GM12865 (cell line): ENCODE data around the gene LOC128125822.

Source experiments
- DNase-seq: peaks from one replicate; pipeline ENCODE4 v3.0.0; 2010; ENCODE audit warnings: low read depth
- H3K4me3 ChIP-seq: 2 replicates; pipeline ENCODE4 v1.5.1; 2011; ENCODE audit warnings: mild to moderate bottlenecking, low read depth, low read length, control low read depth
- TF ChIP-seq, protein P1 (sequence below): IDR thresholded peaks from 2 replicates; pipeline ENCODE4 v1.5.1; 2011; ENCODE audit warnings: low read length, control low read depth, low read depth, inconsistent platforms; ENCODE audit not compliant: insufficient read depth; ENCODE audit errors: missing control alignments

LOC128125822 gene

DNA sequence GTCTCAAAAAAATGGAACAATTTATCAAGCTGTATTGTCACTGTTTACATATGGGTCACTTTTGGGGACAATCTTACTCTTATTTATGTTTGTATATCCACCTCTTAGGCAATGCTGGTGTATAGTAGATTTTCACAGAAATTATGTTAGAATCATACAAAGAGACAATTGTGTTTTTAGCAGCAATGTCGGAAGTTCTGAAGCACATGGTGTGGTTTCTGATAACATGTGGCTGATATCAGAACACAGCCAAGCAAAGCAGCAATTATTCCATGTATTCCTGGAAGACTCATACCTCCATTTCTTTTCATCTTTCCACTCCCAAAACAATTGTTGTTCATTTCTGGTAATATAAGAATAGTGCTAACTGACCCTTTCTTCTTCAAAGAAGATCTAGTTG lies 17.5 kb upstream of the LOC128125822 start:
- H3K4me3 ChIP-seq = no peak overlapping the region
- DNase-seq = no peak
- TF ChIP-seq, protein P1, sequence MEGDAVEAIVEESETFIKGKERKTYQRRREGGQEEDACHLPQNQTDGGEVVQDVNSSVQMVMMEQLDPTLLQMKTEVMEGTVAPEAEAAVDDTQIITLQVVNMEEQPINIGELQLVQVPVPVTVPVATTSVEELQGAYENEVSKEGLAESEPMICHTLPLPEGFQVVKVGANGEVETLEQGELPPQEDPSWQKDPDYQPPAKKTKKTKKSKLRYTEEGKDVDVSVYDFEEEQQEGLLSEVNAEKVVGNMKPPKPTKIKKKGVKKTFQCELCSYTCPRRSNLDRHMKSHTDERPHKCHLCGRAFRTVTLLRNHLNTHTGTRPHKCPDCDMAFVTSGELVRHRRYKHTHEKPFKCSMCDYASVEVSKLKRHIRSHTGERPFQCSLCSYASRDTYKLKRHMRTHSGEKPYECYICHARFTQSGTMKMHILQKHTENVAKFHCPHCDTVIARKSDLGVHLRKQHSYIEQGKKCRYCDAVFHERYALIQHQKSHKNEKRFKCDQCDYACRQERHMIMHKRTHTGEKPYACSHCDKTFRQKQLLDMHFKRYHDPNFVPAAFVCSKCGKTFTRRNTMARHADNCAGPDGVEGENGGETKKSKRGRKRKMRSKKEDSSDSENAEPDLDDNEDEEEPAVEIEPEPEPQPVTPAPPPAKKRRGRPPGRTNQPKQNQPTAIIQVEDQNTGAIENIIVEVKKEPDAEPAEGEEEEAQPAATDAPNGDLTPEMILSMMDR = no peak

- DNase-seq = no peak
- H3K4me3 ChIP-seq = no peak overlapping the region
- TF ChIP-seq, protein P1 = no peak
These were observed 15.9 kb upstream of the LOC128125822 start for GRCh38 chr6:63556369-63556768.

DNA sequence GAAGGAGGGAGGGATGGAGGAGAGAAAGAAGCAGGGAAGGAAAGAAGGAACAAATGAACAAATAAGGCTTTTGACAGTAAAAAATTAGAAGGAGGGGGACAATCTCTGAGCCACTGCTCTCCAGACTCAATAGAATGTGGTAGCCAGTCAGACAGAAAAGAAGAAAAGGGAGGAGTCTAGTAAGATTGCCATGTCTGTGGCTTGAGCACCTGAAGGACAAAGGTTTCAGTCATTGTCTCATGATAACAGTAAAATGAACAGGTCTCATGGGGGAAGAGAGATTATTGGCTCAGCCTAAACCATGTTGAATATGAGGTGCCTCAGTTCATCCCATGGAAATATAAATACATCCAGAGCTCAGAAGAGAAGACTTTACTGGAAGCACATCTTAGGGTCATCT lies 14.0 kb upstream of the LOC128125822 start:
- DNase-seq = peak; percentile 19
- H3K4me3 ChIP-seq = no peak overlapping the region
- TF ChIP-seq, protein P1 = no peak

- TF ChIP-seq, protein P1 = no peak
- H3K4me3 ChIP-seq = no peak overlapping the region
- no peak for DNase-seq
These were observed 11.4 kb upstream of the LOC128125822 start for GRCh38 chr6:63560801-63561287.

GRCh38 chr6:63561288-63561687 lies 11.0 kb upstream of the LOC128125822 start:
- TF ChIP-seq, protein P1 = no peak
- DNase-seq = no peak
- no peak overlapping the region for H3K4me3 ChIP-seq

DNA sequence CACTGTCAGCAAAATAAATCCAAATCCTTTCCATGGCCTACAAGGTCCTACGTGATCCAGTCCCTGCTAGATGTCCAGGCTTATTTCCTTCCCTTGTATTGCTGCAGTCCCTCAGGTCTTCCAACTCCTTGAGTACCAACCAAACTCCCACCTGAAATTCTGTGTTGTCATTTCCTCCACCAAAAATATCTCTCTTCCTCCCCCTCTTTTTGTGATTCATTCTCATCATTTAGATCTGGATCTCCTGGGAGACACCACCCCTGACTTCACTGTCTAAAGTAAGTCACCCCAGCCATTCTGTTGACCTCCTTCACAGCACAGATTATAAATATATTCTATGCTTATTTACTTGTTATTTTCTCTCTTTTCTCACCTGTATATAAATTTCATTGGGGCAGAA lies 9.0 kb upstream of the LOC128125822 start:
- DNase-seq = no peak
- TF ChIP-seq, protein P1 = no peak
- H3K4me3 ChIP-seq = no peak overlapping the region

DNA sequence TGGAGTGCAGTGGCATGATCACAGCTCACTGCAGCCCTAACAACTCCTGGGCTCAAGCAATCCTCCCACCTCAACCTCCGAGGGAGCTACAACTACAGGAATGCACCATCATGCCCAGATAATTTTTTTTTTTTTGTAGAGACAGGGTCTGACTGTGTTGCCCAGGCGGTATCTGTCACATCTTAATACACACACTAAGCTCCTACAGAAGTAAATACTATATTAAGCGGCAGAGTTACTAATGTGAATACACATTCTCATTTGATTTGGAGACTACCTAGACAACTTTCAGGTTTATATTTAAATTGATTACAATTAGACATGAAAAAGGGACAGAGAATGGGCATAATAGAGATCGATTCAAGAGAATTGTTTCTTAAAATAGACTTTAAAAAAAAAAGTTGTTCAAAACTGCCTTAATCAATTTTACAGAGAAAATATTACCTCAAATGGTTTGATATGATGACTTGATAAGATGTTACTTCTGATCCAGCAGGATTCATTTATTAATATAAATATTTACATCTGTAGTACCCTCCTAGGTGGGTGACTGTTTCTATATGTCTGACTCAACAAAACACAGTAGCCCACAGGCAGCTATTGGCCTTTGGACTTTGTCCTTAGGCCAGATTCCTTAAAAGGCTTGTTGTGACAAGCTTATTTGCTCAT lies 7.1 kb upstream of the LOC128125822 start:
- DNase-seq = no peak
- H3K4me3 ChIP-seq = no peak overlapping the region
- TF ChIP-seq, protein P1 = no peak
